ENCODE measurements around the gene ZDHHC12.

The ZDHHC12 gene

DNA sequence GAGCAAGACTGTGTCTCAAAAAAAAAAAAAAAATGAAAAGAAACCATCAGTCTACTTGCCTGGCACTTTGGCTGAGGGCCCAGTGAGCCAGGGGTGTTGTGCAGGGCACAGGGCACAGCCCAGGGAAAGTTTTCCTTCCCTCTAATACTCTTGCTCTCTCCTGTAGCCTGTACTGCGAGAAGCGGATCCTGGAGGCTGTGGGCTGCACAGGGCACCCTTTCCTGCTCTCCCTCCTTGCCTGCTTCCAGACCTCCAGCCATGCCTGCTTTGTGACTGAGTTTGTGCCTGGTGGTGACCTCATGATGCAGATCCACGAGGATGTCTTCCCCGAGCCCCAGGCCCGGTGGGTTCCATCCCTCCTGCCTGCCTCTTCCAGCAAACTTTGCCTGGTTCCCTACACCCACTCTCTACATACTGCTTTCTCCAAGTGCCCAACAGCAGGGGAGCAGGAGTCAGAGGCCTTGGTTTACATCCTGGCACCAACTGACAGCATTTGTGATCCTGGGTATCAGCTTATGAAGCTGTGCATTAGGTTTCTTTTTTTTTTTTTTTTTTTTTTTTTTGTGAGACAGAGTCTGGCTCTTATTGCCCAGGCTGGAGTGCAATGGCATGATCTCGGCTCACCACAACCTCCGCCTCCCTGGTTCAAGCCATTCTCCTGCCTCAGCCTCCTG lies 7.2 kb downstream of the ZDHHC12 start:
- TF ChIP-seq SETDB1 (IDR thresholded peaks at IDR 0.05; ENCODE audit: insufficient read length, low read length) (no peak), ZNF302 (tag by site-specific recombination; IDR thresholded peaks at IDR 0.05; ENCODE audit: low read depth) (no peak), ZIC2 (tag by site-specific recombination; IDR thresholded peaks at IDR 0.05) (peak; percentile 22; the same call in 1 of the 2 replicates), ZNF266 (tag by site-specific recombination; IDR thresholded peaks at IDR 0.05; ENCODE audit: low read depth) (no peak)
- TF ChIP-seq, protein P1, sequence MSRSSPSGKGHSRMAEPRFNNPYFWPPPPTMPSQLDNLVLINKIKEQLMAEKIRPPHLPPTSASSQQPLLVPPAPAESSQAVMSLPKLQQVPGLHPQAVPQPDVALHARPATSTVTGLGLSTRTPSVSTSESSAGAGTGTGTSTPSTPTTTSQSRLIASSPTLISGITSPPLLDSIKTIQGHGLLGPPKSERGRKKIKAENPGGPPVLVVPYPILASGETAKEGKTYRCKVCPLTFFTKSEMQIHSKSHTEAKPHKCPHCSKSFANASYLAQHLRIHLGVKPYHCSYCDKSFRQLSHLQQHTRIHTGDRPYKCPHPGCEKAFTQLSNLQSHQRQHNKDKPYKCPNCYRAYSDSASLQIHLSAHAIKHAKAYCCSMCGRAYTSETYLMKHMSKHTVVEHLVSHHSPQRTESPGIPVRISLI (tag by site-specific recombination; IDR thresholded peaks at IDR 0.05) = peak; percentile 79
- ChIA-PET CTCF (interaction anchor here (0.6 to 1.6 kb wide), 3 partner anchors 15 to 754 kb away, joined by 3 to 4 read pairs (median 4); partner anchors contain the start of gene PKN3), POLR2A (no interaction called here)
- Histone ChIP-seq H3K4me1 (ENCODE audit: control insufficient read depth, insufficient read depth, low read length) (no peaks in the 10 kb centered on the region), H3K4me3 (ENCODE audit: low read depth, low read length) (no peak overlapping the region), H3K9me3 (ENCODE audit: control insufficient read depth, insufficient read depth, low read depth, low read length) (no peaks in the 10 kb centered on the region), H3K36me3 (ENCODE audit: control insufficient read depth in 2 of 2, insufficient read depth in 1 of 2, low read length in 2 of 2) (peaks cover 3 to 74% of the 10 kb centered on the region in 2 experiments; a peak in 2 of 3 replicates), H3K27ac (ENCODE audit: extremely low read depth, low read depth, low read length) (no peak overlapping the region)

DNA sequence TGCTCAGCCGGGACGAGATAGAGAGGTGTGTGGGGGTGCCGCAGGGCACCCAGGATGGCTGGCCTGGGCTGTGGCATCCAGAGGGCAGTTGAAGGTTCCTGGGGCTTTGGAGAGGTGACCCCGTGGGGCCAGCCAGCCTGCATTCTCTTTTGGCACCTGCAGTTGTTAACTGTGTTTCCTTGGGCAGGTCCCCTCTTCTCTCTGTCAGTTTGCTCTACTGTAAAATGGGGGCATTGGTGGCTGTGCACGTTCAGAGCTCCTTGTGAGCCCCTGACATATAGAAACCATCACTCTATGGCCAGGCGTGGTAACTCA lies 8.5 kb downstream of the ZDHHC12 start:
- CTCF ChIA-PET = interaction anchor here (0.5 to 0.7 kb wide), 2 partner anchors 77 to 292 kb away, joined by 4 to 6 read pairs; no protein-coding TSS in a partner anchor
- peaks cover 3 to 64% of the 10 kb centered on the region in 2 experiments; a peak in 2 of 3 replicates for H3K36me3 ChIP-seq (ENCODE audit: control insufficient read depth in 2 of 2, insufficient read depth in 1 of 2, low read length in 2 of 2)
- no peak overlapping the region for H3K27ac ChIP-seq (ENCODE audit: extremely low read depth, low read depth, low read length)
- POLR2A ChIA-PET = interaction anchor here (0.6 to 1.0 kb wide), 3 partner anchors 8 to 80 kb away, joined by 3 to 5 read pairs (median 4); no protein-coding TSS in a partner anchor
- H3K4me3 ChIP-seq (ENCODE audit: low read depth, low read length) = no peak overlapping the region
- TF ChIP-seq ZFP37 (tag by site-specific recombination; IDR thresholded peaks at IDR 0.05) (no peak), FEZF1 (tag by site-specific recombination; IDR thresholded peaks at IDR 0.05) (no peak), ZNF2 (tag by site-specific recombination; IDR thresholded peaks at IDR 0.05) (no peak), ZNF660 (tag by site-specific recombination; IDR thresholded peaks at IDR 0.05) (no peak), ZNF830 (tag by site-specific recombination; IDR thresholded peaks at IDR 0.05; ENCODE audit: low read depth) (no peak), ZBTB21 (tag by site-specific recombination; IDR thresholded peaks at IDR 0.05) (no peak), ZNF211 (tag by site-specific recombination; IDR thresholded peaks at IDR 0.05; ENCODE audit: low read depth) (no peak), ZSCAN30 (tag by site-specific recombination; IDR thresholded peaks at IDR 0.05) (no peak), GLI2 (tag by site-specific recombination; IDR thresholded peaks at IDR 0.05; ENCODE audit: borderline replicate concordance, low read depth) (no peak)
- TF ChIP-seq, protein P2, sequence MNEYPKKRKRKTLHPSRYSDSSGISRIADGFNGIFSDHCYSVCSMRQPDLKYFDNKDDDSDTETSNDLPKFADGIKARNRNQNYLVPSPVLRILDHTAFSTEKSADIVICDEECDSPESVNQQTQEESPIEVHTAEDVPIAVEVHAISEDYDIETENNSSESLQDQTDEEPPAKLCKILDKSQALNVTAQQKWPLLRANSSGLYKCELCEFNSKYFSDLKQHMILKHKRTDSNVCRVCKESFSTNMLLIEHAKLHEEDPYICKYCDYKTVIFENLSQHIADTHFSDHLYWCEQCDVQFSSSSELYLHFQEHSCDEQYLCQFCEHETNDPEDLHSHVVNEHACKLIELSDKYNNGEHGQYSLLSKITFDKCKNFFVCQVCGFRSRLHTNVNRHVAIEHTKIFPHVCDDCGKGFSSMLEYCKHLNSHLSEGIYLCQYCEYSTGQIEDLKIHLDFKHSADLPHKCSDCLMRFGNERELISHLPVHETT (tag by site-specific recombination; IDR thresholded peaks at IDR 0.05) = no peak
- H3K9me3 ChIP-seq (ENCODE audit: control insufficient read depth, insufficient read depth, low read depth, low read length) = no peaks in the 10 kb centered on the region
- no peaks in the 10 kb centered on the region for H3K4me1 ChIP-seq (ENCODE audit: control insufficient read depth, insufficient read depth, low read length)

DNA sequence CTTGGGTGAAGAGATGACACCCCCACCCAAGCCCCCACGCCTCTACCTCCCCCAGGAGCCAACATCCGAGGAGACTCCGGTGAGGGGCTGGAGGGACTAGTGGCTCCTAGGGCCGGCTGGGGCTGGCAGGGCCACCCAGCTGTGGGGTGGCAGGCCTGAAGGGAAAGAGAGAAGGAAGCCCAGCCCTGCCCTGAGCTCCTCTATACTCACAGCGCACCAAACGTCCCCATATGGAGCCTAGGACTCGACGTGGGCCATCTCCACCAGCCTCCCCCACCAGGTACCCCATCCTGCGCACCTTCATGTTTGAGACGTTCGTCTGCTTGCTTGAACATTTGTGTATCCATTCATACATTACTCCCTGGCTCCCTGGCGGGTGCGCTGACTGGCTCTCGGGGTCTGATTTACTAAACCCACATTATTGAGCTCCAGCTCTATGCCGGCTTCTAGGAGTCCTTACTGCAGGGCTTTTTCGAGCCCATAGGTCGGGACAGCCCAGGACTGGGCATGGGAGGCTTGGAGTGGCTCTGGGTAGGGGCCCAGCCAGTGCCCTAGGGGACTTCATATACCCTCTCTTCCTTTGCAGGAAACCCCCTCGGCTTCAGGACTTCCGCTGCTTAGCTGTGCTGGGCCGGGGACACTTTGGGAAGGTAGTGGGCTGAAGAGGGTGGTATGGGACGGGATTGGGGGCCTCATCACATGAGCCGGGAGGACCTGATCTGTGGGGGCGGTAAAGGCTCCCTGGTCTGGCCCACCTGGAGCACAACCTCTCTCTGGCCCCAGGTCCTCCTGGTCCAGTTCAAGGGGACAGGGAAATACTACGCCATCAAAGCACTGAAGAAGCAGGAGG lies 9.1 kb downstream of the ZDHHC12 start:
- Histone ChIP-seq H3K27ac (ENCODE audit: extremely low read depth, low read depth, low read length) (no peak overlapping the region), H3K4me1 (ENCODE audit: control insufficient read depth, insufficient read depth, low read length) (no peaks in the 10 kb centered on the region), H3K36me3 (ENCODE audit: control insufficient read depth in 2 of 2, insufficient read depth in 1 of 2, low read length in 2 of 2) (peaks cover 3 to 58% of the 10 kb centered on the region in 2 experiments; a peak in 2 of 3 replicates), H3K4me3 (ENCODE audit: low read depth, low read length) (no peak overlapping the region), H3K9me3 (ENCODE audit: control insufficient read depth, insufficient read depth, low read depth, low read length) (no peaks in the 10 kb centered on the region)
- ChIA-PET CTCF (interaction anchor here (0.5 to 0.9 kb wide), 3 partner anchors 14 to 76 kb away, joined by 3 to 6 read pairs (median 3); no protein-coding TSS in a partner anchor), POLR2A (interaction anchor here (0.6 to 1.2 kb wide), 4 partner anchors 8 to 64 kb away, joined by 3 to 5 read pairs (median 4); partner anchors contain the start of gene ZDHHC12)
- TF ChIP-seq KLF16 (tag by site-specific recombination; IDR thresholded peaks at IDR 0.05) (no peak), FEZF1 (tag by site-specific recombination; IDR thresholded peaks at IDR 0.05) (no peak), WT1 (tag by site-specific recombination; IDR thresholded peaks at IDR 0.05) (no peak), ZNF48 (tag by site-specific recombination; IDR thresholded peaks at IDR 0.05) (no peak), ZNF169 (tag by site-specific recombination; IDR thresholded peaks at IDR 0.05) (no peak), KLF9 (tag by site-specific recombination; IDR thresholded peaks at IDR 0.05; ENCODE audit: low read depth) (no peak), ZNF175 (tag by site-specific recombination; IDR thresholded peaks at IDR 0.05) (no peak), ZNF585B (tag by site-specific recombination; IDR thresholded peaks at IDR 0.05) (no peak), ZNF791 (tag by site-specific recombination; IDR thresholded peaks at IDR 0.05) (no peak)
- TF ChIP-seq, protein P3, sequence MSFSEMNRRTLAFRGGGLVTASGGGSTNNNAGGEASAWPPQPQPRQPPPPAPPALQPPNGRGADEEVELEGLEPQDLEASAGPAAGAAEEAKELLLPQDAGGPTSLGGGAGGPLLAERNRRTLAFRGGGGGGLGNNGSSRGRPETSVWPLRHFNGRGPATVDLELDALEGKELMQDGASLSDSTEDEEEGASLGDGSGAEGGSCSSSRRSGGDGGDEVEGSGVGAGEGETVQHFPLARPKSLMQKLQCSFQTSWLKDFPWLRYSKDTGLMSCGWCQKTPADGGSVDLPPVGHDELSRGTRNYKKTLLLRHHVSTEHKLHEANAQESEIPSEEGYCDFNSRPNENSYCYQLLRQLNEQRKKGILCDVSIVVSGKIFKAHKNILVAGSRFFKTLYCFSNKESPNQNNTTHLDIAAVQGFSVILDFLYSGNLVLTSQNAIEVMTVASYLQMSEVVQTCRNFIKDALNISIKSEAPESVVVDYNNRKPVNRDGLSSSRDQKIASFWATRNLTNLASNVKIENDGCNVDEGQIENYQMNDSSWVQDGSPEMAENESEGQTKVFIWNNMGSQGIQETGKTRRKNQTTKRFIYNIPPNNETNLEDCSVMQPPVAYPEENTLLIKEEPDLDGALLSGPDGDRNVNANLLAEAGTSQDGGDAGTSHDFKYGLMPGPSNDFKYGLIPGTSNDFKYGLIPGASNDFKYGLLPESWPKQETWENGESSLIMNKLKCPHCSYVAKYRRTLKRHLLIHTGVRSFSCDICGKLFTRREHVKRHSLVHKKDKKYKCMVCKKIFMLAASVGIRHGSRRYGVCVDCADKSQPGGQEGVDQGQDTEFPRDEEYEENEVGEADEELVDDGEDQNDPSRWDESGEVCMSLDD (tag by site-specific recombination; IDR thresholded peaks at IDR 0.05) = no peak
- TF ChIP-seq, protein P1 (tag by site-specific recombination; IDR thresholded peaks at IDR 0.05) = no peak

Data from HEK293 (cell line).